ENCODE data around the gene STAT3. TPM values are rescaled to one million over a fixed set of nuclear protein-coding genes. Genes with fewer than 3 reads are reported as not detected.

Gene STAT3
- total and polyA plus RNA-seq, 2 donors (not counting 1 experiment from before 2014, with no cell fraction given) = 50.1 to 140 TPM

- ATAC-seq (ENCODE audit: low read depth) = no peak
- H4K20me1 ChIP-seq (ENCODE audit: control insufficient read depth, insufficient read depth, low read length, poor library complexity, severe bottlenecking) = peaks cover 43% of the 10 kb centered on the region
Observed at GRCh38 chr17:42387661-42388380, 421 bp downstream of the STAT3 start.

More at GRCh38 chr17:42387661-42388380, 421 bp downstream of the STAT3 start:
- Histone ChIP-seq H3K36me3 (replicated peaks in 1 of 2; ENCODE audit: control extremely low read depth in 1 of 2, control insufficient read depth in 1 of 2, extremely low read depth in 1 of 2, insufficient read depth in 2 of 2, low read length in 1 of 2) (peaks cover 0 to 2% of the 10 kb centered on the region in 2 experiments), H3K4me1 (ENCODE audit: control insufficient read depth in 2 of 2, insufficient read depth in 2 of 2, low read length in 2 of 2) (peaks cover 19 to 26% of the 10 kb centered on the region in 2 donors), H3K4me2 (replicated peaks; ENCODE audit: low read depth, low read length, poor library complexity, severe bottlenecking) (peak overlapping the region; percentile 76), H3K9me3 (ENCODE audit: control extremely low read depth in 1 of 3, control insufficient read depth in 2 of 3, insufficient read depth in 1 of 3, low read length in 2 of 3) (no peaks in the 10 kb centered on the region), H2AFZ (ENCODE audit: insufficient read depth, low read depth, low read length, poor library complexity, severe bottlenecking) (peak overlapping the region; percentile 88), H3K9ac (ENCODE audit: low read length) (peak overlapping the region; percentile 96), H3K27ac (ENCODE audit: low read length in 2 of 2) (peak overlapping the region; percentile 91 to 97), H3K79me2 (ENCODE audit: control insufficient read depth, insufficient read depth, low read length) (peaks cover 60% of the 10 kb centered on the region), H3K27me3 (replicated peaks in 1 of 4; ENCODE audit: control extremely low read depth in 1 of 4, control insufficient read depth in 3 of 4, insufficient read depth in 4 of 4, low read length in 3 of 4) (no peaks in the 10 kb centered on the region), H3K4me3 (ENCODE audit: control extremely low read depth in 1 of 5, extremely low read depth in 1 of 5, insufficient read depth in 1 of 5, low read depth in 2 of 5, low read length in 4 of 5) (peak overlapping the region; percentile 61 to 97 (median 91))
- DNase-seq = no peak
- H3K27ac Mint-ChIP-seq = peak overlapping the region; percentile 99
- H3K4me3 Mint-ChIP-seq = peak overlapping the region; percentile 98
- peaks cover 51% of the 10 kb centered on the region for H3K4me1 Mint-ChIP-seq
- TF ChIP-seq EZH2 (IDR thresholded peaks at IDR 0.05; ENCODE audit: borderline replicate concordance, insufficient read depth, low read depth, low read length, poor library complexity, severe bottlenecking) = no peak
- TF ChIP-seq, protein P1, sequence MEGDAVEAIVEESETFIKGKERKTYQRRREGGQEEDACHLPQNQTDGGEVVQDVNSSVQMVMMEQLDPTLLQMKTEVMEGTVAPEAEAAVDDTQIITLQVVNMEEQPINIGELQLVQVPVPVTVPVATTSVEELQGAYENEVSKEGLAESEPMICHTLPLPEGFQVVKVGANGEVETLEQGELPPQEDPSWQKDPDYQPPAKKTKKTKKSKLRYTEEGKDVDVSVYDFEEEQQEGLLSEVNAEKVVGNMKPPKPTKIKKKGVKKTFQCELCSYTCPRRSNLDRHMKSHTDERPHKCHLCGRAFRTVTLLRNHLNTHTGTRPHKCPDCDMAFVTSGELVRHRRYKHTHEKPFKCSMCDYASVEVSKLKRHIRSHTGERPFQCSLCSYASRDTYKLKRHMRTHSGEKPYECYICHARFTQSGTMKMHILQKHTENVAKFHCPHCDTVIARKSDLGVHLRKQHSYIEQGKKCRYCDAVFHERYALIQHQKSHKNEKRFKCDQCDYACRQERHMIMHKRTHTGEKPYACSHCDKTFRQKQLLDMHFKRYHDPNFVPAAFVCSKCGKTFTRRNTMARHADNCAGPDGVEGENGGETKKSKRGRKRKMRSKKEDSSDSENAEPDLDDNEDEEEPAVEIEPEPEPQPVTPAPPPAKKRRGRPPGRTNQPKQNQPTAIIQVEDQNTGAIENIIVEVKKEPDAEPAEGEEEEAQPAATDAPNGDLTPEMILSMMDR (IDR thresholded peaks at IDR 0.05) = no peak
- WGBS (ENCODE audit: insufficient coverage) = under 1% methylated on average over 61 of the region's 62 CpGs
- H3K27me3 Mint-ChIP-seq = no peaks in the 10 kb centered on the region
- intact Hi-C loops (cut with micrococcal nuclease) = loop anchor here (1.0 to 10.0 kb wide), 11 partner anchors 9 to 977 kb away; partner anchors contain the start of genes DHX58, KCNH4, PLEKHH3 and RETREG3
- ChIA-PET CTCF (interaction anchor here (0.6 to 2.9 kb wide), 16 partner anchors 9 to 264 kb away, joined by 3 to 24 read pairs (median 5); no protein-coding TSS in a partner anchor), POLR2A (interaction anchor here (0.6 to 2.0 kb wide), 12 partner anchors 8 to 698 kb away, joined by 3 to 13 read pairs (median 4); partner anchors contain the start of genes JUP and NAGLU)
- no peaks in the 10 kb centered on the region for H3K9me3 Mint-ChIP-seq (ENCODE audit: insufficient read depth)

Data from B cell (primary cell).